DOHH2 (cell line): ENCODE measurements around the gene ANGEL1.

ENCODE experiments used
- CTCF ChIP-seq: fragments of 200-600 bp; sonication (generic); IDR thresholded peaks from one replicate; pipeline ENCODE4 v1.5.1; 2014; ENCODE audit warnings: antibody characterized with exemption, mild to moderate bottlenecking, low read depth, low read length; ENCODE audit not compliant: poor library complexity, severe bottlenecking
- EZH2phosphoT487 ChIP-seq: fragments of 200-600 bp; sonication (generic); IDR thresholded peaks from 2 replicates; pipeline ENCODE4 v1.6.1; 2017; ENCODE audit warnings: borderline replicate concordance, mild to moderate bottlenecking, antibody characterized with exemption, low read length, moderate library complexity, mixed read lengths

- TF ChIP-seq CTCF, result no peak
- no peak for TF ChIP-seq EZH2phosphoT487
Observed at GRCh38 chr14:76775695-76776427, 36.8 kb downstream of the ANGEL1 start.
